IMR-90 (cell line): ENCODE measurements around the gene CIITA.

Experiments
- CTCF ChIP-seq: conservative IDR thresholded peaks from 2 replicates; pipeline ENCODE4 v1.5.1; 2012; ENCODE audit warnings: mild to moderate bottlenecking, low read depth, low read length, improper control_type of control experiment
- ELK1 ChIP-seq: fragments of 150-350 bp; IDR thresholded peaks from 2 replicates; pipeline ENCODE4 v1.6.1; 2016; ENCODE audit warnings: low read depth, mild to moderate bottlenecking, low read length, moderate library complexity, borderline replicate concordance
- MXI1 ChIP-seq: IDR thresholded peaks from 2 replicates; pipeline ENCODE4 v1.6.1; 2012; ENCODE audit warnings: low read depth, mild to moderate bottlenecking, low read length, moderate library complexity, borderline replicate concordance
- POLR2A ChIP-seq: IDR thresholded peaks from 2 replicates; pipeline ENCODE4 v1.6.1; 2012; ENCODE audit warnings: mild to moderate bottlenecking, low read depth, low read length
- RAD21 ChIP-seq: IDR thresholded peaks from 2 replicates; pipeline ENCODE4 v1.6.1; 2012; ENCODE audit warnings: low read length, improper control_type of control experiment
- RFX5 ChIP-seq: IDR thresholded peaks from 2 replicates; pipeline ENCODE4 v1.8.0; 2012; ENCODE audit warnings: low read depth, mild to moderate bottlenecking, low read length, moderate library complexity
- USF2 ChIP-seq: fragments of 150-350 bp; IDR thresholded peaks from 2 replicates; pipeline ENCODE4 v1.6.1; 2017; ENCODE audit warnings: mild to moderate bottlenecking, antibody characterized with exemption, low read length, low read depth

- TF ChIP-seq POLR2A (no peak), CTCF (no peak), RFX5 (no peak), ELK1 (no peak), MXI1 (no peak), USF2 (no peak), RAD21 (no peak)
Observed at GRCh38 chr16:10933865-10934264, 56.9 kb downstream of the CIITA start.
